Progenitor cell of endocrine pancreas (in vitro differentiated cells): ENCODE measurements around the gene IGFBP1. TPM values are rescaled to one million over a fixed set of nuclear protein-coding genes. Genes with fewer than 3 reads are reported as not detected.

ENCODE experiments used
- DNase-seq: peaks from one replicate; pipeline ENCODE4 v3.0.0; 2021; ENCODE audit warnings: low spot score; ENCODE audit not compliant: unreplicated experiment
- H3K27ac Mint-ChIP-seq: 2 replicates; pipeline ENCODE4 v1.8.0; 2021; ENCODE audit warnings: mild to moderate bottlenecking, moderate library complexity, mixed read lengths
- H3K27me3 Mint-ChIP-seq: 2 replicates; pipeline ENCODE4 v1.8.0; 2021; ENCODE audit warnings: mixed read lengths
- H3K36me3 Mint-ChIP-seq: 2 replicates; pipeline ENCODE4 v1.8.0; 2022; ENCODE audit warnings: mixed read lengths; ENCODE audit not compliant: insufficient read depth
- H3K4me1 Mint-ChIP-seq: 2 replicates; pipeline ENCODE4 v1.8.0; 2021; ENCODE audit warnings: low read depth, mixed read lengths
- H3K4me3 Mint-ChIP-seq: 2 replicates; pipeline ENCODE4 v1.8.0; 2021; ENCODE audit warnings: low read depth, mild to moderate bottlenecking, moderate library complexity, mixed read lengths
- H3K9me3 Mint-ChIP-seq: 2 replicates; pipeline ENCODE4 v1.8.0; 2021; ENCODE audit warnings: low read depth, mixed read lengths
- total RNA-seq: library from RNA; stranded (reverse); gene quantifications from 2 replicates; pipeline ENCODE4 v1.2.1, GENCODE V29; 2021
- TF ChIP-seq, protein P1 (sequence below): fragments of 200-600 bp; sonication (generic); IDR thresholded peaks from one replicate; pipeline ENCODE4 v1.5.0; 2021; ENCODE audit warnings: antibody characterized with exemption, mild to moderate bottlenecking; ENCODE audit not compliant: unreplicated experiment

IGFBP1 gene
- total RNA-seq, 1 donor from 2014 or later = 0.24 TPM

DNA sequence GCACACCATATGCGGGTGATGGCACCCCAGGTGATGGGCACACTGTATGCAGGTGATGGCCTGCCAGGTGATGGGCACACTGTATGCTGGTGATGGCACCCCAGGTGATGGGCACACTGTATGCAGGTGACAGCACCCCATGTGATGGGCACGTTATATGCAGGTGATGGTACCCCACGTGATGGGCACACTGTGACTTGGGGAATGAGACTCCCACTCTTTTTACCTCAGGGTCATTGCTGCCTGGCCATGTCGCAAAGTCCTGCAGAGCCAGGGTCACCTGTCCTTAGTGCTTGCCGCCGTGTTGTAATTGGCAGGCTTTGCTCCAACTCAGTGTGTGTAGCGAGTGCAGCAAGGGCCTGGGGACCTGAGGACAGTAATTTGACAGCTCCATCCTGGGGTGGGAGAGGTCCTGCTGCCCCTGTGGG, 7.8 kb upstream of the IGFBP1 start:
- Mint-ChIP-seq H3K4me1 (peaks cover 6% of the 10 kb centered on the region), H3K27me3 (peaks cover 12% of the 10 kb centered on the region), H3K9me3 (peaks cover 8% of the 10 kb centered on the region), H3K36me3 (no peaks in the 10 kb centered on the region), H3K27ac (no peak overlapping the region), H3K4me3 (no peak overlapping the region)
- TF ChIP-seq, protein P1, sequence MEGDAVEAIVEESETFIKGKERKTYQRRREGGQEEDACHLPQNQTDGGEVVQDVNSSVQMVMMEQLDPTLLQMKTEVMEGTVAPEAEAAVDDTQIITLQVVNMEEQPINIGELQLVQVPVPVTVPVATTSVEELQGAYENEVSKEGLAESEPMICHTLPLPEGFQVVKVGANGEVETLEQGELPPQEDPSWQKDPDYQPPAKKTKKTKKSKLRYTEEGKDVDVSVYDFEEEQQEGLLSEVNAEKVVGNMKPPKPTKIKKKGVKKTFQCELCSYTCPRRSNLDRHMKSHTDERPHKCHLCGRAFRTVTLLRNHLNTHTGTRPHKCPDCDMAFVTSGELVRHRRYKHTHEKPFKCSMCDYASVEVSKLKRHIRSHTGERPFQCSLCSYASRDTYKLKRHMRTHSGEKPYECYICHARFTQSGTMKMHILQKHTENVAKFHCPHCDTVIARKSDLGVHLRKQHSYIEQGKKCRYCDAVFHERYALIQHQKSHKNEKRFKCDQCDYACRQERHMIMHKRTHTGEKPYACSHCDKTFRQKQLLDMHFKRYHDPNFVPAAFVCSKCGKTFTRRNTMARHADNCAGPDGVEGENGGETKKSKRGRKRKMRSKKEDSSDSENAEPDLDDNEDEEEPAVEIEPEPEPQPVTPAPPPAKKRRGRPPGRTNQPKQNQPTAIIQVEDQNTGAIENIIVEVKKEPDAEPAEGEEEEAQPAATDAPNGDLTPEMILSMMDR = no peak
- DNase-seq = no peak

DNA sequence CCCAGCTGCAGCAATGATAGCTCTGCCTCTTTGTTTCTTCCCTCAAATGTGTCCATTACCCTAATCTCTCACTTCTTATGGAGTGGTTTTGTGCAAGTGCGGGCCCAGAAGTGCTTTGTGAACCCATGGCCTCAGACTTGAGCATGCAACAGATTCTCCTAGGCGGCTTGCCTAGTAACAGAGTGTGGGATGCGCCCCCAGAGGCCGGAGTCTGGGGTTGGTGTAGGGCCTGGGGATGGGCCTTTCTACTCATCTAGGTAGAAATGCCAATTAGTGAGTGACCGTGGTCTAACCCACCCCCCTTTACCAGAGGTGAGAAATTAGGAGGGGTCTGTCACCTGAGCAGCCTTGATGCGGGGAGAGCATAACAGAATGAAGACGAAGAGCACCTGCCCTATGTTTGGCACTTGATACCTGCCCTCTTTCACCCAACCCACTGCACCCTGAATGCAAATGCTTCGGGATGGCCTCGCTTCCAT, 7.0 kb upstream of the IGFBP1 start:
- TF ChIP-seq, protein P1 = no peak
- H3K27me3 Mint-ChIP-seq = peaks cover 12% of the 10 kb centered on the region
- peaks cover 12% of the 10 kb centered on the region for H3K4me1 Mint-ChIP-seq
- no peak overlapping the region for H3K27ac Mint-ChIP-seq
- no peaks in the 10 kb centered on the region for H3K36me3 Mint-ChIP-seq
- no peak for DNase-seq
- H3K4me3 Mint-ChIP-seq = no peak overlapping the region
- H3K9me3 Mint-ChIP-seq = peaks cover 8% of the 10 kb centered on the region

DNA sequence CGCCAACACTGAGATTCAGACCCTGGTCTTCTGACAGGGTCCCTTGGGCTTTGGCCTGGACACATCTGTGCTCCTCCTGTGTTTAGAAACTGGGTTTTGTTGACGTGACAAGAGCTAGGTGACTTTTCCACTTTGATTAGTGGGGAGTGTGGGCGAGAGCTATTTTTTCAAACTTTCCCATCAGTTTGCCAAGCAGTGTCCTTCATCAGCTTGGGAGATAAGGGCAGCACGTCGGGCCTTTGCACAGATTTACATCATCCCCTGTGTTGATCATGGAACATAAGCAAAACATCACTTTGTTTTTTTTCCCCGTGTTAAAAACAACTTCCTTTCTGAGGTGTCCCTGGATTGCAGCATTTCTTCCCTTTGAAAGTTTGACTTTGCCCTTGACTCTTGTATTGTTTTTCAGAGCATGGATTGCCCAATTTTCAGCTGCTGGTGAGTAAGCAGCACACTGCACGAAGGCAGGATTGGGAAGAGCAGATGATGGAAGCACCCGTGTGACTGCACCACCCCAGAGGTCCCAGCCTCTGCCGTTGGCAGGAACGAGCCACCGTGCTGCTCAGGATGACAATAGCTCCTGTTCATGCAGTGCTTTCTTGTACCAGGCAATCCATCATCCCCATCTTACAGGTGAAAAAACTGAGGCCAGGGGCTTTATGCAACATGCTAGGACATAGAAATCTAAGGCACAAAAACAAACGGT, 6.4 kb upstream of the IGFBP1 start:
- Mint-ChIP-seq H3K36me3 (no peaks in the 10 kb centered on the region), H3K27ac (no peak overlapping the region), H3K4me3 (no peak overlapping the region), H3K9me3 (peaks cover 8% of the 10 kb centered on the region), H3K4me1 (peaks cover 14% of the 10 kb centered on the region), H3K27me3 (peaks cover 16% of the 10 kb centered on the region)
- TF ChIP-seq, protein P1 = no peak
- DNase-seq = no peak

DNA sequence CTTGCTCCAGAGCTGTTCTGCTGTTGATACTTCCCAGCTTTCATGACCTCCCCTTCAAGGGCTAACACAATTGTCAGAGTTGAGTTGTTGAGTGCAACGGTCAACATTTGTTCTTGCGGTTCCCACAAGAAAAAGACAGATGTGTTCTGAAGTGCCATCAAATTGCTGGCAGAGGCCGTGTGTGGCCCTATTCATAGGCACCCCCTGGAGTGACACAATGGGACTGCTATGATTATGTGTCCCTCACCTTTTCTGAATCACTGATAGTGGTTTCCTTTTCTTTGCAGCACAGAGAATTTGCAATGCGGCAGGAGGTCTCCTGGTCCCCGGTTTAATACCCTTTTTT, 5.8 kb upstream of the IGFBP1 start:
- TF ChIP-seq, protein P1 = no peak
- H3K4me1 Mint-ChIP-seq = peaks cover 14% of the 10 kb centered on the region
- no peak for DNase-seq

DNA sequence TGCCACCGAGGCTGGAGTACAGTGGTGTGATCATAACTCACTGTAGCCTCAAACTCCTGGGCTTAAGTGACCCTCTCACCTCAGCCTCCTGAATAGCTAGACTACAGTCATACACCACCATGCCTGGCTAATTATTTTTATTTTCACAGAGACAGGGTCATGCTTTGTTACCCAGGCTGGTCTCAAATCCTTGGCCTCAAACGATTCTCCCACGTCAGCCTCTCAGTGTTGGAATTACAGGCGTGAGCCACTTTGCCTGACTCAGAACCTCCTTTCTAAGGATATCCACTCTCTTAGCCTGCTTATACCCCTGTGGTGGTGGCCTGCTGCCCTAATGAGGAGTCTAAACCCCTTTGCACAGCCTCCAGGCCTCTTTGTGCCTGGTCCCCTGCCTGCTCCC, 4.2 kb upstream of the IGFBP1 start:
- peaks cover 30% of the 10 kb centered on the region for H3K27me3 Mint-ChIP-seq

More for the DNA sequence above, 5.8 kb upstream of the IGFBP1 start:
- no peak overlapping the region for H3K4me3 Mint-ChIP-seq
- peaks cover 8% of the 10 kb centered on the region for H3K9me3 Mint-ChIP-seq
- H3K36me3 Mint-ChIP-seq = no peaks in the 10 kb centered on the region
- H3K27ac Mint-ChIP-seq = no peak overlapping the region
- peaks cover 17% of the 10 kb centered on the region for H3K27me3 Mint-ChIP-seq

More for the DNA sequence above, 4.2 kb upstream of the IGFBP1 start:
- TF ChIP-seq, protein P1 = no peak
- Mint-ChIP-seq H3K4me3 (no peak overlapping the region), H3K4me1 (peaks cover 22% of the 10 kb centered on the region), H3K9me3 (peaks cover 4% of the 10 kb centered on the region), H3K36me3 (no peaks in the 10 kb centered on the region), H3K27ac (no peak overlapping the region)
- no peak for DNase-seq
